Loucy (cell line): ENCODE measurements around the gene AKAP13.

Experiments
- CTCF ChIP-seq: fragments of 200-600 bp; sonication (generic); conservative IDR thresholded peaks from 2 replicates; pipeline ENCODE4 v1.5.1; 2014; ENCODE audit warnings: mild to moderate bottlenecking, antibody characterized with exemption, low read length
- EZH2phosphoT487 ChIP-seq: fragments of 200-600 bp; IDR thresholded peaks from 2 replicates; pipeline ENCODE4 v1.6.1; 2018; ENCODE audit warnings: antibody characterized with exemption, mild to moderate bottlenecking, moderate library complexity, borderline replicate concordance

GRCh38 chr15:85707519-85708338 is 327.3 kb downstream of the AKAP13 start:
- TF ChIP-seq CTCF (no peak), EZH2phosphoT487 (no peak)
